GM18508 (cell line): ENCODE measurements around the gene LIPK.

Experiments used
- ATAC-seq: cut with Tn5 transposase; IDR thresholded peaks from one replicate; pipeline ENCODE4 v1.9.1; 2021; ENCODE audit warnings: moderate number of reproducible peaks; ENCODE audit not compliant: insufficient read depth, unreplicated experiment

LIPK gene

DNA sequence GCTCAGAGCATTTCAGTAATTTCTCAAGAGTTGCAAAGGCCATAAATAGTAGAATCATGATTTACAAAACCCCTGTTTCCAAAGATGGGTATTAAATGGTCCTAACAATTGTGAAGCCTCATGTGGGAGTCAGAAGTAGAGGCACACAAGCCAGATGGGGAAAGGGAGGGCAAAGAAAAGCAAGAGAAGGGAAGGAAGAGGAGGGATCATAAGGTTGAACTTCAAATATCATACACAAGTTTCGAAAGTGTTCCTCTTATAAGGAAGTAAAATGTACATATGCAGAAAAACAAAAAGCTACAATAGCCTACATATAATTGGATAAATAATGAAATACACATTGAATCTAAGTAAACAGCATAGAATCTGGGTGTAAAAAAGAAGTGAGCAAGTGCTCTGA is 59.8 kb downstream of the LIPK start:
- ATAC-seq: no peak

GRCh38 chr10:88769384-88769783 is 63.3 kb downstream of the LIPK start:
- ATAC-seq: no peak

DNA sequence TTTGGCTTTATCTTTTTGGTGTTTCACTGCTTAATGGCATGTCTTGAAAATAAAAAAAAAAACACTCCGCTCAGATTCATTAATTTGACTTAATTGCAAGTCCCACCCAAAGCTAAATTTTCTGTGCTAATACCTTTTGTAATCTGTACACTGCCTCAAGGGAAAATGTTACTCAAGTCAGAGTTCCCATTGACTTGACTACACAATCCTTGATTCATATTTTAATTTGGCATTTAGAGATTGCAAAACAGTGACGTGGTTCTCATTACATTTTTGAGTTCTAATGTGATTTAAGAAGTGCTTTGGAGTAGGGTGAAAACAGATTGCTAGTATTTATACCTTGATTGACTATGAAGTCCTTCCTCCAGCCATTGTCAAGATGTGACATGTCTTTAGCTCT is 75.2 kb downstream of the LIPK start:
- ATAC-seq: no peak

GRCh38 chr10:88782222-88782621 is 76.2 kb downstream of the LIPK start:
- ATAC-seq: no peak

DNA sequence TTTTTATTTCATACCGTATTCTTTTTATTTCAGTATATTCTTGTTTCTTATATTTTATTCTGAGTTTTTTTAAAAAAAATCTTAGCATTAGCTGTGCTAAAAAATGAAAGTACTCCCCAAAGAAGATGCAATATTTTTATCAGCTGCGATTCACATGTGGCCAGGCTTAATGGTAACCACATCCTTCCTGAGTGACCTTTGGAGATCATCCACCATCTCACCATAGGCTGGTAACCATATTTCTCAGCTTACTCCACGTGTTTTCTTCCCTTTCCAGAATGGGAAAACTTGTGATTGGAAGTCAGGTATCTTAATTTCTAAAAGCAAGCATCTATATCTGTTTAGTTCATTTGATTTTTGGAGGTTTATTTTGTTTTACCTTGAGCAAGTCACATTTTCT is 77.7 kb downstream of the LIPK start:
- no peak for ATAC-seq

DNA sequence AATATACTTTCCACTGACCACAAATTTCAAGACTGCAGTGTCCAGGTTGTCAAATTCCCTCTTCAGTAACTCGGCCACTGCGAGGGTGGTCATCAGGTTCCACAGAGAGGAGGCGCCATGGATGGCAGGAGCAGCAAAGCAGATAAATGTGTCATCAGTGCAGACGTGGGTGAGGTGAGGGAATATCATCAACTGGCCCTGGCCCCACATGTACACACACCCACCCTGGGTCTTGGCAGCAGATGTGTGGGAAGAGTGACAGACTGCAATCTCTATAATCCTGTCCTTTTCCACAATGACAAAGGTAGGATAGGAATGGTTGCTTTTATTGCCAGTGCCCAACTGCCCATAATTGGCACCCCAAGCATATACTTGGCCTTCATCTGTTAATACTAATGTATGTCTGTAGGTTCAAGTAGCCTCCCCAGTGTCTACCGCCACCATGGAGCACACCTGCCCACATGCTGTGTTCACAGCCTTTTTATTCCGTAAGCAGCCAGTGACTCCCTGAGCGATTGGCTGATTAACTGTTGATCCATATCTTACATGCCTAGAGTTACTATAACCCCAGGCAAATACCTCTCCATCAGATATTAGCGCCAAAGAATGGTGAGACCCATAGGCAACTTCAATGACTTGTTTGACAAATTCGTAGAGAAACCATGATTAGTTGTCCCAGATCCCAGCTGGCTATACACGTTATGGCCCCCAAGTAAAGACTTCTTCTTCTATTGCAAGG is 80.2 kb downstream of the LIPK start:
- ATAC-seq: no peak

- ATAC-seq: no peak
Observed at GRCh38 chr10:88787463-88787862, 81.4 kb downstream of the LIPK start.

- no peak for ATAC-seq
Observed at GRCh38 chr10:88788924-88789323, 82.9 kb downstream of the LIPK start.

DNA sequence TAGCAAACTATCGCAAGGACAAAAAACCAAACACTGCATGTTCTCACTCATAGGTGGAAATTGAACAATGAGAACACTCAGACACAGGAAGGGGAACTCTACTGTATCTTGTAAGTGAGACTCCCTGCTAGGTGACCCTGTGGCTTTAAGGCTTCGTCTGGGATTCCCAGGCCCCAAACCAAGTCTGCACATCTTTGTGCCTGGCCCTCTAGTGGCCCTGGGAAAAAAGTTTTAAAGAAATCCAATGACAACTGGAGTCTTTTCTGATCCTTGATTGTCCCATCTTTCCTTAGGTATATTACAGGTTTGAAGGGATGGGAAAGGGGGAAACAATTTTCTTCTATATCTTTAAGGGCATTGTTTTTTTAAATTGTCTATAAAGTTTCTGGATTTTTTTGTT is 85.9 kb downstream of the LIPK start:
- no peak for ATAC-seq

GRCh38 chr10:88792661-88793060 is 86.6 kb downstream of the LIPK start:
- ATAC-seq: no peak

DNA sequence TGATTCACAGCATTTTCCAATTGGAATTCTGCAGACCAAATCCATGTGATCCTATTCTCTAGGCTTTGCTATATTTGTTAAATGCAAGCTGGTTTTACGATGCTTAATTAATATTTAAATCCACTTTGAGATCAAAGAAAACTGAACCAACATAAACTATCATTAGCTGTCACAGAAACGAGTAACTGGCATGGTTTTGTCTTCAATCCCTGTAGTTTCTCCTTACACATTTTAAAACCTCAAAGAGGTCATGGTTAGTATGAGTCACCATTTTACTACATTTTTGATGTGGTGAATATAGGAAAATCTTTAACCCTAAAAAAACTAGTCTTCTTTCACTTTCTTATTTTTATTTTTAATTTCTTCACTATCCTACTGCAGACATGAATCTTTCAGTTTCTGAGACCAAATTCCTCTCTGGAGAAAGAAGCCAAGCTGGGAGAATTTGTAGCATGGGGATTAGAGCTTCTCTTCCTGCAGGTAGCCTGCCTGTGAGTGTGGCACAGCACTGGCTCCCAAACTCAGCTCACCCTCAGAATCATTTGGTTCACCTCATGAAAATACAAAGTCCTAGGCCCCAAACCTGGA is 87.8 kb downstream of the LIPK start:
- ATAC-seq: no peak

- no peak for ATAC-seq
Observed at GRCh38 chr10:88794731-88795130, 88.7 kb downstream of the LIPK start.

DNA sequence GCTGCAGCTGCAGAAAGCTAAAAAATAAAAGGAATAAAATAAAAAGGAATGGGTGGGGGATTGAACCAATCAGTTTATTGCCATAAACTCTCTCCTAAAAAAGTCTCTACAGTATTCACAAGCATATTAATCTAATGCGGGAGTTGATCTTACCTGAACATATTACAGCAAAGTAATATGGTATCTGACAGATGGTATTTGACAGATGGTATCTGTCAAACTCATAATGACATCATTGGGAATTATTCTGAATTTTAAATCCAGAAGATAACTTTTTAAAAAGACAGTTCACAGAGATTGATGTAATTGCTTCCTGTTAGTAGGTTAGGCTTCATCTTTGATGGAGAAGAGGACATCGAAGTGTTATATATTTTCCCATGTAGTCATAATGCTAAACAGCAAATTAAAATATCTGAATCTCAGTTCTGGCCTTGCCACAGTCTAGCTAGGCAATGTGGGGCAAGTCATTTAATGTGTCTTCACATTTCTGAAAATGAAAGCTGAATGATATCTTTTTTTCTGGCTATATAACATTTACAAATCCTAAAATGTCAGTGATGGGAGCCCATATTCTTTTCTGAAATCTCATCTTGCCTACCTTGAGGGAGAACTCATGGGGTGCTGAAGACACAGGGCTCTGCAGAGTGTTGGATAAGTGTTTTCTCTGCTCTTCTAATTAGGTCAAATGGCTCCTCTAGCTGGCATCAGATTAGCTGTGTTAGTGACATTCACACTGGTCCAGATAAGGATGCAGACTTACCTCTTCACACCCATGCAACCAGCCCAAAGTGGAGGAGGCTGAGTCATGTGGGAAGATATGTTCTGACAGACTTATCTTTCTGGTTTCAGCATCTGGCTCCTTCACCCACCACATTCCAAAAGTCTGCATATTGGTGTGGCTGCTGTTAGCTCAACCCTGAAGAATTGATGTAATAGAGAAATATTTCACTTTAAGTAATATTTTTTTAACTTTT is 94.4 kb downstream of the LIPK start:
- no peak for ATAC-seq
